Measurements from ENCODE around the gene NXF3. TPM values are rescaled to one million over a fixed set of nuclear protein-coding genes. Genes with fewer than 3 reads are reported as not detected.
"Not testable (repeated sequence)": the region's sequence is repeated elsewhere in the genome, so short reads cannot be mapped to it uniquely, and the experiment has no call there.

NXF3 gene
- total RNA-seq, 1 donor from 2014 or later, result not detected

DNA sequence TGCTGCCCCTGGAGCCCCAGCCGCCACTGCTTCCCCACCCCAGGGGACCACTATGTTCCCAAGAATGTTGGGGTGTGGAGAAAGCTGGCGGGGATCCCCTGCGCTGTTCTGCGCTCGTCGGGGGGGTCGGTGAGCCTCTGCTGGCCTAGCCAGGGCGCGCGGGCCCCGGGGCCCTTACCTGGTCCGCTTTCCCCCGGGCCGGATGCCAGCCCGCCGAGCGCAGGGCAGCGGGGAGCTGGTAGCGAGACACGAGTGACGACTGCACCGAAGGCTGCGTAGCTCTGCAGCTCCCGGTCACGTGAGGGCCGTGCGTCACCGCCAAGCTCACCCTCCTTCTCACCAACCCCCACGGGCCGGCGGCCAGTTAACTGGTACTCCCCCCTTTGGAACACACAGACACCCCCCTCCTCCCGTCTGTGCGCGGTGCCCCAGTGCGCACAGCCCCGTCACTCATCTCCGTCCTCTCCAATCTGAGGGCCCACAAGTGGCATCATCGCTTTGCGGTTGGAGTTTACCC lies 29.0 kb downstream of the NXF3 start, which contains the start of gene BEX1:
Gene BEX1, minus strand, starts transcription at position 254 of the 517 bp plus-strand sequence. CDS start 897 bp downstream, outside the sequence.
- TF ChIP-seq, protein P1, sequence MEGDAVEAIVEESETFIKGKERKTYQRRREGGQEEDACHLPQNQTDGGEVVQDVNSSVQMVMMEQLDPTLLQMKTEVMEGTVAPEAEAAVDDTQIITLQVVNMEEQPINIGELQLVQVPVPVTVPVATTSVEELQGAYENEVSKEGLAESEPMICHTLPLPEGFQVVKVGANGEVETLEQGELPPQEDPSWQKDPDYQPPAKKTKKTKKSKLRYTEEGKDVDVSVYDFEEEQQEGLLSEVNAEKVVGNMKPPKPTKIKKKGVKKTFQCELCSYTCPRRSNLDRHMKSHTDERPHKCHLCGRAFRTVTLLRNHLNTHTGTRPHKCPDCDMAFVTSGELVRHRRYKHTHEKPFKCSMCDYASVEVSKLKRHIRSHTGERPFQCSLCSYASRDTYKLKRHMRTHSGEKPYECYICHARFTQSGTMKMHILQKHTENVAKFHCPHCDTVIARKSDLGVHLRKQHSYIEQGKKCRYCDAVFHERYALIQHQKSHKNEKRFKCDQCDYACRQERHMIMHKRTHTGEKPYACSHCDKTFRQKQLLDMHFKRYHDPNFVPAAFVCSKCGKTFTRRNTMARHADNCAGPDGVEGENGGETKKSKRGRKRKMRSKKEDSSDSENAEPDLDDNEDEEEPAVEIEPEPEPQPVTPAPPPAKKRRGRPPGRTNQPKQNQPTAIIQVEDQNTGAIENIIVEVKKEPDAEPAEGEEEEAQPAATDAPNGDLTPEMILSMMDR (conservative IDR thresholded peaks at IDR 0.05; ENCODE audit: low read depth, low read length), result no peak
- peak within 1 kb of the TSS; percentile 33 for H3K4me3 ChIP-seq (ENCODE audit: low read depth, low read length)
- DNase-seq (ENCODE audit: low read depth), result no peak

DNA sequence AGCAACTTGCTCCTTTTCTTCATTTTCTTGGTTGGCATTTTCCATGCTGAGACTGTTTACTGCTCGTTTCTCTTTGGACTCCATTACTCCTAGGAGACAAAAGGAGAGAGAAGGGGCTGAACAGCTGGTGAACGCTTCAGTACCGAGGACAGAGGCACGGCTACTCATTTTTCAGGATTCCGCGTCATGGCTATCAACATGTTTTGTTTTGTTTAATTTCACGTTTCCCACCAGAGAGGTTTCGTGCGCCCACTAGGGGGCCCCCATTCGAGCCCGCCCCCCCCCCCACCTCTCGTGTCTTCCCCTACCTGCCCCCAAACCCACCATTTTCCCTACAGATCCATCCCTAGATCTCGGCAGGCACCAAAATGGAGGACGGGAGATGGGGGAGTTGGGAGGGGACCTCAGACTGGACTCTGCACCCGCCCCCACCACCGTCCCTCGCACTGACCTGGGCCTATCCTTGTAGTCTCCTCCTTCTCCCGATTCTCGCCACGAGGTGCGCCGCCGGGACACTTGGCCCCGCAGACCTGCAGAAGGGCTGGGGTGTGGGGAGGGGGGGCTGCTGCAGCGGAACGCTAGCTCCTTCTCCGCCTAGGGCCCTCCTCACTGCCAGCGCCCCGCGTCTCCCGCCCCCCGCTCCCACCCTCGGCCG lies 29.6 kb downstream of the NXF3 start:
- no peak for DNase-seq (ENCODE audit: low read depth)
- TF ChIP-seq, protein P1 (conservative IDR thresholded peaks at IDR 0.05; ENCODE audit: low read depth, low read length), result no peak
- peak overlapping the region; percentile 33 for H3K4me3 ChIP-seq (ENCODE audit: low read depth, low read length)

DNA sequence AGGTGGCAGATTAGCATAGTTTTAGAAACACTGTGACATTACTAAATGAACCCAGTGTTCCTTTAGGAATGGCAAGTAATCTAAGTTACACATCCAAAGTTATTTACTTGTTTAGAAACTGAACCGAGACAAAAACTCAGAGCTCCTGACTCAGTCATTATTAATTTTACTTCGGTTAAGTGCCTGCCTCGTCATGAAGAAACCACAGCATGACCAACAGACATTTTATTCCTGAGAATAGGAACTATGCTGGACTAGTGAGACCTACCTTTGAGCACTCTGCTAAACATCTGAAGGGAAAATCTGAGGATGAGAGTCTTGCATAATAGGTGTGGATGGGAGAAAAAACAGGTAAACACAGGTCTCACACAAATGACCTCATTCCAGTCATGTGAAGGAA lies 31.5 kb downstream of the NXF3 start:
- DNase-seq (ENCODE audit: low read depth), result no peak
- no peak overlapping the region for H3K4me3 ChIP-seq (ENCODE audit: low read depth, low read length)
- TF ChIP-seq, protein P1 (conservative IDR thresholded peaks at IDR 0.05; ENCODE audit: low read depth, low read length), result no peak

DNA sequence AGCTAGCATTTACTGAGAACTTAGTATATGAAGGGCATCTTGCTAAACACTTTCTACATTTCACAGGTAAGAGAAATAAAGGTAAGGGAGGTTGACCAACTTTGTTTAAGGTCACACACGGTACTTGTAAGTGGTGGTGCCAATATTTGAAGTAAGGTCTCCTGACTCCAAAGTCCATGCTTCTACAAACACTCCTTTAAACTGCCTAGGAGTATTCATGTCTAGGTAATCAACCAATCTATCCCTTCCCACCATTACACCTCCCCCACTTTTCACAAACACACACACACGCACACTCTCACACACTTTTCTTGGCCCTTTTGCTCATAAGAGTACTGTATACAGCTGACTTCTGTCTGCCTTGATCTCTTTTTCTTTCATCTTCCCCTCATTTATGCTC lies 36.0 kb downstream of the NXF3 start:
- no peak overlapping the region for H3K4me3 ChIP-seq (ENCODE audit: low read depth, low read length)
- DNase-seq (ENCODE audit: low read depth), result no peak
- TF ChIP-seq, protein P1 (conservative IDR thresholded peaks at IDR 0.05; ENCODE audit: low read depth, low read length), result no peak

DNA sequence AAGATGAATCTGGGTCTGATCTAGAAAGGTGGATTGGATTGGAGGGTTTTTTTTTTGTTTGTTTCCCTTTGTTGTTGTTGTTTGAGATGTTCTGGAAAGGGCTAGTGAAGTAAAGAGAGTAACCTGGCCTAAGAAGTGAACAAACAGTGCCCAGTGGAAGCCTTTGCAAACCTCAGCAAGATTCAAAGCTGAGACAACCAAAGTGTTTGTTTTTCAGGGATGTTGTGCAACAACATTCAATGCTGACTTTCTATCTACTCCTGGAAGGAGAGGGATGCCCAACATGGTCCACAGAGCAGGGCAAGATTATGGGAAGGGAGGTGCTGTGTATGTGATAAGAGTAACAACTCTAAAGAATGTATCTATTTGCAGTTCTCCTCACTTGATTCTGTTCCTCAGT lies 40.3 kb downstream of the NXF3 start:
- TF ChIP-seq, protein P1 (conservative IDR thresholded peaks at IDR 0.05; ENCODE audit: low read depth, low read length), result no peak
- H3K4me3 ChIP-seq (ENCODE audit: low read depth, low read length), result no peak overlapping the region
- no peak for DNase-seq (ENCODE audit: low read depth)

DNA sequence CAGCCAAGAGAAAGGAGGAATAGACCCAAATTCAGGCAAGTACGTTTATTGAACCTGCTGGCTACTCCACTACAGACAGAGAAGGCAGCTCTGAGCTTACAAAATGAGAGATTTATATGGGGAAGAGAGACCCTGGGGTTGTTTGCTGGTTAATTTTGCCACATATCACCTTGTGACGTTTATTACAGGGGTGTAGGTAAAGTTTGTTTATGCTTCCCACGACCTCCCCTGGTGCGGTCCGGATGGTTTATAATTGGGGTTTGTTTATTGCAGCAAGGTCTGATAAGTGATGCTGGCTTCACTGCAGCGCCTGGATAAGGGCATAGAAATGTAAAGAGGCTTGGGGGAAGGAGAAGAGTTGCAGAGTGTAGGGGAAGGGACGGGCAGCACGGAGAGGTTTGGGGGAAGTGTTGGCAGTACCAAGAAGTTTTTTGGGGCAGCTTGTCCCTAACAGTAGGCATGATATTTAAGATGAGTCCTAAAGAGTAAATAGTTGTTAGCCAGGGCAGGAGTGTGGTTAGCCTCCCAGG lies 41.6 kb downstream of the NXF3 start:
- DNase-seq (ENCODE audit: low read depth), result no peak
- no peak overlapping the region for H3K4me3 ChIP-seq (ENCODE audit: low read depth, low read length)
- TF ChIP-seq, protein P1 (conservative IDR thresholded peaks at IDR 0.05; ENCODE audit: low read depth, low read length), result no peak

DNA sequence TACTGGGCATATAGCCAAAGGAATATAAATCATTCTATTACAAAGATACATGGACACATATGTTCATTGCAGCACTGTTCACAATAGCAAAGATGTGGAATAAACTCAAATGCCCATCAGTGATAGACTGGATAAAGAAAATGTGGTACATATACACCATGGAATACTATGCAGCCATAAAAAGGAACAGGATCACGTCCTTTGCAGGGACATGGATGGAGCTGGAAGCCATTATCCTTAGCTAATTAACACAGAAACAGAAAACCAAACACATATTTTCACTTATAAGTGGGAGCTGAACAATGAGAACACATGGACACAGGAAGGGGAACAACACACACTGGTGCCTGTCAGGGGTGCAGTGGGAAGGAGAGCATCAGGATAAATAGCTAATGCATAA lies 59.6 kb downstream of the NXF3 start:
- not testable (repeated sequence) for H3K4me3 ChIP-seq (ENCODE audit: low read depth, low read length); DNase-seq (ENCODE audit: low read depth)

Other genes starting within 250 kb of the NXF3 start
- not detected in 2 replicates for gene RAB40AL, start 155.9 kb downstream of the NXF3 start, total RNA-seq
- 9.1 and 13.7 TPM in 2 replicates for gene BEX1, start 29.0 kb downstream of the NXF3 start, total RNA-seq
- gene BEX4, start 122.0 kb upstream of the NXF3 start, total RNA-seq, result 34.2 and 46.4 TPM in 2 replicates
- gene TCEAL8, start 162.0 kb upstream of the NXF3 start, total RNA-seq, result 68.1 and 92.6 TPM in 2 replicates
- 0.22 TPM in 1 of 2 replicates, not detected in the other for gene TCEAL5, start 183.6 kb upstream of the NXF3 start, total RNA-seq
- 9.0 and 19.0 TPM in 2 replicates for gene BEX2, start 217.8 kb upstream of the NXF3 start, total RNA-seq
- 16.0 and 25.4 TPM in 2 replicates for gene TCEAL7, start 237.1 kb upstream of the NXF3 start, total RNA-seq

Data from epithelial cell of proximal tubule (primary cell).